ENCODE results near the gene TMOD2.

TMOD2 gene

DNA sequence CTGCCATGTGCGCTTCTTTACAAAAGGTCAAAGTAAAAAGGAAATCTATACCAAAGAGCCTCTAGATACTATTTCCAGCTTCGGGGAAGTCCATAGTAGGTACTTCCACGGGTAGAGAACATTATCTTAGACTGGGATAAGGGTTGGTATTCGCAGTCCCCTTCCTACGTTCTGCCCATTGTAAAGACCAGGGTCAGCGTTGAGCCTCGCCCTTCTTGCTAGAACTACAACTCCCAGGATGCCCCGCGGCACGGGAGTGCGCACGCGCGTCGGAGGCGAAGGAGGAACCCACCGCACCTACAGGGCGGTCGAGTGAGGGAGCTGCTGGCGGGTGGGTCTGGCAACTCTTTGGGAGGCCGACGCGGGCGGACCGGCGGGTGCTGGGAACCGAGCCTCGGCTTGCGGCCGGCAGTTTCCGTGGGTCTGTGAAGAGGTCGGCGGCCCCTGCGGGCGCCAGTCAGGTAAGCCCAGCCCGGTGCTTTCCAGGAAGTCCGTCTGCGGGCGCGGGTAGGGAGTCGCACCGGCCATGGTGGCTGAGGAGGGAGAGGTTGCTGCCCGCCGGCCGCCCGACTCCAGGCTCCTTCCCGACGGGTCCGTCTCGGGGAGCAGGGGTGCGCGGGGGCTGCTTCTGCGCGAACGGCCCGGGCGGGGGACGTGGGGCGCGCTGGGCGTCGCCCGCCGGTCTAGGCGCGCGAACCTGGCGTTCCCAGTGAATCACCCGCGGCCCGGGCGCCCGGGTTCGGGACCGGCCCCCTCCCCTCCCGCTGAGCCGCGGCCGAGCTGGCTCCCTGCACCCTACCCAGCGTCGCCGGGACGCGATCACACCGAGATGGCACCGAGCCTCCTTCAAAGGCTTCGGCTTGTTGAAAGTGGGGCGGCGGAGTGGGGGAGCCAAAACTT is 78.2 kb downstream of the TMOD2 start, which contains the start of gene TMOD3:
TSS of gene TMOD3 (plus strand) at position 278 of the 900 bp plus-strand sequence. CDS start 33,232 bp downstream, outside the sequence.
- Histone ChIP-seq H3K4me3 (peak within 1 kb of the TSS; percentile 98), H3K27me3 (no peaks in the 10 kb centered on the region), H4K20me1 (peaks cover 40% of the 10 kb centered on the region), H3K4me1 (peaks cover 21% of the 10 kb centered on the region), H3K9ac (peak within 1 kb of the TSS; percentile 90), H3K36me3 (no peaks in the 10 kb centered on the region), H3K27ac (peak within 1 kb of the TSS; percentile 80), H3K4me2 (peak within 1 kb of the TSS; percentile 83), H3K9me3 (no peaks in the 10 kb centered on the region)
- TF ChIP-seq Cebpa-rat (IDR thresholded peaks at IDR 0.05), result no peak

DNA sequence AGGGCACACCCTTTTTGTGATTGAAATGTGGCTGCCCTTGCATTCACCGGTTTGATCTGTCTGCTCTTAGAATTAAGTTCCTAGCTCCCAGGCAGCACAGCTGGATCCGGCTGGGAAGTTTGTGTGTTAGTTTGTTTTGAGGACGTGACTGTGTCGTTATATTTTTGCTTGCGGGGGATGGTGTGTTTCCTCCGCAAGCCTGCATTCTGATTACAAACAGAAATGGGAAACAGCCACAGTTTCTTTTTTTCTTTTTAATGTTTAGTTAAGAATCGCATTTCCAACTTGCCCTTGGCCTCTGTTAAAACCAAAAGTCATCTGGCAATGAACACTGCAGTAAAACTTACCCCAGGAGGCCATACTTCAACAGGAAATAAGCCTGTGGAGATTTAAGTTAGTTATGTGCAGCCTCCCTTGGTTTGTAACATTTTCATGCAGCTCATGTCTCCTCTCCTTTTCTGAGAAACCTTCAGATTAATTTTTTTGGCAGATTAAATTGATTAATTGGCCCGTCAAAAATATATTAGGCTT is 78.9 kb downstream of the TMOD2 start:
- H3K9ac ChIP-seq, result peak overlapping the region; percentile 90
- no peaks in the 10 kb centered on the region for H3K36me3 ChIP-seq
- no peaks in the 10 kb centered on the region for H3K9me3 ChIP-seq
- no peak for TF ChIP-seq Cebpa-rat (IDR thresholded peaks at IDR 0.05)
- peaks cover 21% of the 10 kb centered on the region for H3K4me1 ChIP-seq
- peaks cover 47% of the 10 kb centered on the region for H4K20me1 ChIP-seq
- peak overlapping the region; percentile 80 for H3K27ac ChIP-seq
- H3K4me3 ChIP-seq, result peak overlapping the region; percentile 98
- H3K27me3 ChIP-seq, result no peaks in the 10 kb centered on the region
- peak overlapping the region; percentile 83 for H3K4me2 ChIP-seq

DNA sequence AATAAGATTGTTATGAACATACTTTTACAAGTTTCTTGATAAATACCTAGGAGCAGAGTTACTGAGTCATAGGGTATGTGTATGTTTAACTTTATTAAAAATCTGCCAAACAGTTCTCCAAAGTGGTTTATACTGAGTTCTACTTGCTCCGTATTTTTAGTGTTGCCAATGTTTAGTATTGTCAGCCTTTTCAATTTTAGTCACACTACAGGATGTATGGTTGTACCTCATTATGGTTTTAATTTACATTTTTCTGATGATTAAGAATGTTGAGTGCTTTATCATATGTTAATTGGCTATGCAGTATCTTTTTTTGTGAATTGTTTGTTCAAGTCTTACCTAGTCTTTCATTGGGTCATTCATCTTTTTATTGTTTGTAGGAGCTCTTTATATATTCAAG is 82.4 kb downstream of the TMOD2 start:
- Histone ChIP-seq H3K27me3 (no peaks in the 10 kb centered on the region), H3K4me1 (peaks cover 40% of the 10 kb centered on the region), H3K4me2 (no peak overlapping the region), H3K4me3 (no peak overlapping the region), H3K9ac (no peak overlapping the region), H4K20me1 (peaks cover 81% of the 10 kb centered on the region), H3K9me3 (no peaks in the 10 kb centered on the region), H3K36me3 (no peaks in the 10 kb centered on the region), H3K27ac (no peak overlapping the region)
- no peak for TF ChIP-seq Cebpa-rat (IDR thresholded peaks at IDR 0.05)

DNA sequence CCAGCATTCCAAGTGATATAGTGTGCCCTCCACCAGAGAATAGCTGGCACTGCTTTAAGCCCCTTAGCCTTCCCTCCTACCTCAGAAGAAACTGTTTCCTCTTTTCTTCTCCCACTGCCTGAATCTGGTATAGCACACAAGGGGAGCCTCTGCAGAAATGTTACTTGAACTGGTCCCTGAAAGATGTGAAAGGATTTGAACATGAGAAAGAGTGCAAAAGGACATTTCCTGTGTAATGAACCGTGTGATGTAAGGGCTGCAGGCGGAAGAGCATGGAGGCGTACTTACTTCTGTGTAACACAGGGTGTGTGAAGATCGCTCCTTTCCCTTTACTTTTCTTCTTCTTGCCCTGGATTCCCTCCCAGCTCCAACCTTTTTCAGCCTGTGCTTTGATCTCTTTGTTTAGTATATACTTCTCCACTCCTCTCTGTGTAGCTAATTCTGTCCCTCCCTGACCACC is 86.4 kb downstream of the TMOD2 start:
- peaks cover 78% of the 10 kb centered on the region for H4K20me1 ChIP-seq

DNA sequence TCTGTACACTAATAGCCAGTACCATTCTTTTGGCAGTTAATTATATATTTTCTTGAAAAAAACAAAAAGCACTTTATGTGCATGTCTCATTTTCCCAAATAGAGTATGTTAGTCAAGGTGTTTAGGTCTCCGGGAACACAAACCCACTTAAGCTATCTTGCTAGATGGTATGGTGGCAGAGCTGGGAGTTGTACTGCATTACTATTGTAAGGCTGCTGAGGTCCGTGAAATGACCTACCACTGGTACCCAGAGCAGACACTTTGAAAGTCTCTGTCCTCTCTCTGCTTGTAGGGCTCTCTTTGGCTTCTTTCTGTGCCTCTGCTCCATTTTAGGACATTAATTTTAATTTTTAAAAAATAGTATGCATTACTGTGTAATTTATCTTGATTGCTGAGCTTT is 86.9 kb downstream of the TMOD2 start:
- Histone ChIP-seq H3K9ac (no peak overlapping the region), H3K36me3 (no peaks in the 10 kb centered on the region), H3K4me2 (peak overlapping the region; percentile 49), H3K27me3 (no peaks in the 10 kb centered on the region), H3K9me3 (no peaks in the 10 kb centered on the region), H3K27ac (no peak overlapping the region), H3K4me1 (peaks cover 41% of the 10 kb centered on the region), H4K20me1 (peaks cover 73% of the 10 kb centered on the region), H3K4me3 (no peak overlapping the region)
- TF ChIP-seq Cebpa-rat (IDR thresholded peaks at IDR 0.05), result no peak

More for the DNA sequence above, 86.4 kb downstream of the TMOD2 start:
- TF ChIP-seq Cebpa-rat (IDR thresholded peaks at IDR 0.05), result no peak
- Histone ChIP-seq H3K4me2 (peak overlapping the region; percentile 49), H3K4me1 (peaks cover 36% of the 10 kb centered on the region), H3K27ac (no peak overlapping the region), H3K36me3 (no peaks in the 10 kb centered on the region), H3K9ac (no peak overlapping the region), H3K9me3 (no peaks in the 10 kb centered on the region), H3K27me3 (no peaks in the 10 kb centered on the region), H3K4me3 (no peak overlapping the region)

DNA sequence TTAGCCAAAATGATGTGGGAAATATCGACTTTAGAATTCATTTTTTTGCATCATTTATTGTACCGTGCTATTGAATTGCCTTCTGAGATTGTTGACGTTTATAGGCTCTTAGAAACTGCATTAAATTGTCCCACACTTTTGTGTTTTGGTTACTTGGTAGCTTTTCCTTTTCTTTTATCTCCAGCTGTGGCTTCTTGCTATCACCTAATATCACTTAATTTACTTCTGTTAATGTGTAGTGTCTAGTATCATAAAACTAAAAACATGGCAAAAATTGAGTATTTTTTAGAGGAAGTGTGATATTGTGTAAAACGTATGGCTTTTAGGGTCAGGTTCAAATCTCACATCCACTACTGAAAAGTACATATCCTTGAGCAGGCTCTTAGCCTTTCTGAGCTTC is 89.3 kb downstream of the TMOD2 start:
- no peak for TF ChIP-seq Cebpa-rat (IDR thresholded peaks at IDR 0.05)

DNA sequence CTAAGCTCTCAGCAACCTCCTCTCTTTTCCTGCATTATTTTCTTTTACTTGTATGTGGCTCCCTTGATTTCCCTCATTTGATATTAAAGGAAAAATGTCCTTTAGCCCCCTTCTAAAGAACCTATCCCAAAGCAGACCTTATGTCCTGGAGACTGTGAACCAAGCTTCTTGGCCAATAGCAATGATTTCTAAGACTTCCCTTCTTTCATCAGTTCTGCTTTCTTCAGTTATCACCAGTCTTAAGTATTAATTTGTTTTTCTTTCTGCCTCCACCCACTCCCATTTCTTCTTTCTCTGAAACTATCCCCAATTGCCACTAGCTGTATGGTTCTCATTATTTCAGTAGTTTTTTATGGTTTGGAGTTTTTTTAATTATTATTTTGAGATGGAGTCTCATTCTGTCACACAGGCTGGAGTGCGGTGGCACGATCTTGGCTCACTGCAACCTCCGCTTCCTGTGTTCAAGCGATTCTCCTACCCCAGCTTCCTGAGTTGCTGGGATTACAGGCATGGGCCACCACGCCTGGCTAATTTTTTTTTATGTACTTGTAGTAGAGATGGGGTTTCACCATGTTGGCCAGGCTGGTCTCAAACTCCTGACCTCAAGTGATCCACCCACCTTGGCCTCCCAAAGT is 90.1 kb downstream of the TMOD2 start:
- peaks cover 50% of the 10 kb centered on the region for H4K20me1 ChIP-seq
- H3K27ac ChIP-seq, result no peak overlapping the region
- H3K4me2 ChIP-seq, result peak overlapping the region; percentile 36
- H3K9me3 ChIP-seq, result no peaks in the 10 kb centered on the region
- H3K27me3 ChIP-seq, result no peaks in the 10 kb centered on the region
- H3K36me3 ChIP-seq, result no peaks in the 10 kb centered on the region
- TF ChIP-seq Cebpa-rat (IDR thresholded peaks at IDR 0.05), result no peak
- peaks cover 56% of the 10 kb centered on the region for H3K4me1 ChIP-seq
- no peak overlapping the region for H3K9ac ChIP-seq
- H3K4me3 ChIP-seq, result no peak overlapping the region

More for the DNA sequence above, 89.3 kb downstream of the TMOD2 start:
- no peaks in the 10 kb centered on the region for H3K27me3 ChIP-seq
- H3K9ac ChIP-seq, result no peak overlapping the region
- peaks cover 48% of the 10 kb centered on the region for H3K4me1 ChIP-seq
- peaks cover 58% of the 10 kb centered on the region for H4K20me1 ChIP-seq
- H3K27ac ChIP-seq, result no peak overlapping the region
- no peaks in the 10 kb centered on the region for H3K36me3 ChIP-seq
- H3K4me2 ChIP-seq, result no peak overlapping the region
- H3K9me3 ChIP-seq, result no peaks in the 10 kb centered on the region
- no peak overlapping the region for H3K4me3 ChIP-seq

DNA sequence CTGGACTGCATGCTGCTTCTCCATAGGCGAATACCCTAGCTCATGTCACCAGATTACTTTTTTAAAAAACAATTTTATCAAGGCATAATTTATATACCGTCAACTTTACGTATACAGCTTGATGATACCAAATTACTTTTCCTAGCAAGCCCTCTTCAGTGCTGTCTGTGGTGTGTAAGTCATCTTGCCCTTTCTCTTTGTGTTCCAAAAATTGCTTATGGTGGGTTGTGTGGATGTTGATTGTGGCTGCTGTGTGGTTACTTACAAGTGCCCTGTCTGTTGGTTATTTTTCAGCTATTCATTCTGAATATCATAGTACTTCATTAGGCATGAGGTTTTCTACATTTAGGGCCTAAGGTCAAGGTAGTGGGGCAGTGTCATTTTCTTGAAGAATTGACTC is 90.9 kb downstream of the TMOD2 start:
- Histone ChIP-seq H3K4me2 (peak overlapping the region; percentile 36; the same call in 1 of the 2 replicates), H3K27me3 (no peaks in the 10 kb centered on the region), H4K20me1 (peaks cover 50% of the 10 kb centered on the region), H3K36me3 (no peaks in the 10 kb centered on the region), H3K4me1 (peaks cover 60% of the 10 kb centered on the region), H3K27ac (no peak overlapping the region), H3K4me3 (no peak overlapping the region), H3K9me3 (no peaks in the 10 kb centered on the region), H3K9ac (no peak overlapping the region)
- no peak for TF ChIP-seq Cebpa-rat (IDR thresholded peaks at IDR 0.05)

DNA sequence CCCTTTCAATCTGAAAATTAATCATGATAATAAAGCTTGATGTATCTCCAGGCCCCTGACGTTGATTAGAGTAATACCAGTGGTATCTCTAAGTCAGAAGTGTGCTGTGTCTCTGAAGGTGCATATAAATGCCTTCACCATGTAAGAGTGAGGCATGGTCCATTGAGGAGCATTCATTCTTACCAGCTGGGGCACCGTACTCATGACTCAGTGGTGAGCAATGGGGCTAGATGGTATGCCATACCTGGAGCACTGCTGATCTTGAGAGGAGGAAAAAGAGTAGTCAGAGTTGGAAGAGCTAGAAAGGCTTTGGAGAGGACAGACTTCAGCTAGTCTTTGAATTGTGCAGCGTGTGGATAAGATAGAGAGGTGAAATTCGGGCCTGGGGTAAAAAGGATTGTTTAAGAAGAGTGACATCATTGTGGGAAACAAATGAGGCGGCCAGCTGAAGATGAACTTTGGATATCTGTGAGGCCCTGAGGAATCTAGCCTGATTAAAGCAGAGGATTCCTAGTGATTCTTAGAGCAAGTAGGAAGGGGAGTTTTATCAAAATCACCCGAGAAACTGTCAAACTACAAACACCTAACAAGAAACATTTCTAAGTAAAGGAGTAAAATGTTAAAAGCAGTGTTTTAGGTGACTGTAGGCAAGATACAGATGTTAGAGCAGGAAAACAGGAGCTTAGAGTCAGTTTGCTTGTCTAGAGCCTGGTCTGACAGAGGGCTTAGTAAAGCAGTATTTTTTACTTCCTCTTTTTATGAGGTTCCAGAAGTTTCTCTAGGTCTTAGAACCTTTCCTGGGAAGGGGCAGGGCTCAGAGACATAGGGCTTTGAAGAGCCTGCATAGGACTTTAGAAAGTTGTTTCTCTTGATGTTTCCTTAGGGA is 91.7 kb downstream of the TMOD2 start:
- no peak overlapping the region for H3K4me3 ChIP-seq
- no peak overlapping the region for H3K27ac ChIP-seq
- peaks cover 50% of the 10 kb centered on the region for H4K20me1 ChIP-seq
- H3K36me3 ChIP-seq, result peaks cover 6% of the 10 kb centered on the region; the same call in 1 of the 2 replicates
- TF ChIP-seq Cebpa-rat (IDR thresholded peaks at IDR 0.05), result no peak
- peak overlapping the region; percentile 9; the same call in 1 of the 2 replicates for H3K4me2 ChIP-seq
- peaks cover 56% of the 10 kb centered on the region for H3K4me1 ChIP-seq
- H3K27me3 ChIP-seq, result no peaks in the 10 kb centered on the region
- no peak overlapping the region for H3K9ac ChIP-seq
- H3K9me3 ChIP-seq, result no peaks in the 10 kb centered on the region

Measured in BLaER1 (cell line).